Cerebellar nuclear complex (tissue), 1 donor: ENCODE data around the gene APOB.
"Not testable (repeated sequence)": the region's sequence is repeated elsewhere in the genome, so short reads cannot be mapped to it uniquely, and the experiment has no call there.

Experiments used
- DNase-seq, 2 experiments: peaks; one replicate each; lab custom pipeline; 2025; lab: John Stamatoyannopoulos, UW

The APOB gene

DNA sequence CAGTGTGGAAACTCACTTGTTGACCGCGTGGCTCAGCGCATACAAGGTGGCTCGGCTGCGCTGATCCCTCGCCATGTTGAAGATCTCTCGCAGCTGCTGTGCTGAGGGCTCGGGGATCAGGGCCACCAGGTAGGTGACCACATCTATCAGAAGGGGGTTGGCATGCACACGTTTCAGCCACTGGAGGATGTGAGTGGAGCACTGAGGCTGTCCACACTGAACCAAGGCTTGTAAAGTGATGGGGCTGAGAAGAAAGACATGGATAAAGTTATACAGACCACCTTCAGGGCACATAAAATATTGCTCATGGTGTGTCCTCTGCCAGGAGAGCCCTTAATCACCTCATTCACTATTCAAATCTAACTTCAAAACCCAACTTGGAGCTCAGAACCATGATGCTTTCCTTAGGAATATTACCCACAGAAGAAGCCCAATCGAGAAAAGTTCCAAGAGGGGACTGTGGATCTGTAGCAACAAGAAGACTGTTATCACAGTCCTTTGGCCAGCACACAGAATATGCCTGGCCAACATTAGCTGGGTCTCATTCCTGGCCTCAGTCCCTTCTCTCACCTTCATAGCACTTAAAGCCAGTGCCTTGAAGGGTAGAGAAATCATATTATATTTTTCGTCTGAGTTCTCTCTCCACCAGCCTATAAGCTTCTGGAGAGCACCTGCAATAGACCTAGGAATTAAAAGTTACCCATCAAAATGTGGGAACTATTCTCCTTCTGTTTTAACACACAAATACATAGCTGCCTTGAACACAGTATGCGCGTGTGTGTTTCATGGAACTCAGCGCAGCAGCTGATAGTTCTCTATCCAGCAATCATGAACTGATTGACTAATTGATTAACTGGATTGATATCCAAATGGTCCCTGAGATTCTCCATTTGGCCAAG lies 11.3 kb downstream of the APOB start:
- DNase-seq = no peak

DNA sequence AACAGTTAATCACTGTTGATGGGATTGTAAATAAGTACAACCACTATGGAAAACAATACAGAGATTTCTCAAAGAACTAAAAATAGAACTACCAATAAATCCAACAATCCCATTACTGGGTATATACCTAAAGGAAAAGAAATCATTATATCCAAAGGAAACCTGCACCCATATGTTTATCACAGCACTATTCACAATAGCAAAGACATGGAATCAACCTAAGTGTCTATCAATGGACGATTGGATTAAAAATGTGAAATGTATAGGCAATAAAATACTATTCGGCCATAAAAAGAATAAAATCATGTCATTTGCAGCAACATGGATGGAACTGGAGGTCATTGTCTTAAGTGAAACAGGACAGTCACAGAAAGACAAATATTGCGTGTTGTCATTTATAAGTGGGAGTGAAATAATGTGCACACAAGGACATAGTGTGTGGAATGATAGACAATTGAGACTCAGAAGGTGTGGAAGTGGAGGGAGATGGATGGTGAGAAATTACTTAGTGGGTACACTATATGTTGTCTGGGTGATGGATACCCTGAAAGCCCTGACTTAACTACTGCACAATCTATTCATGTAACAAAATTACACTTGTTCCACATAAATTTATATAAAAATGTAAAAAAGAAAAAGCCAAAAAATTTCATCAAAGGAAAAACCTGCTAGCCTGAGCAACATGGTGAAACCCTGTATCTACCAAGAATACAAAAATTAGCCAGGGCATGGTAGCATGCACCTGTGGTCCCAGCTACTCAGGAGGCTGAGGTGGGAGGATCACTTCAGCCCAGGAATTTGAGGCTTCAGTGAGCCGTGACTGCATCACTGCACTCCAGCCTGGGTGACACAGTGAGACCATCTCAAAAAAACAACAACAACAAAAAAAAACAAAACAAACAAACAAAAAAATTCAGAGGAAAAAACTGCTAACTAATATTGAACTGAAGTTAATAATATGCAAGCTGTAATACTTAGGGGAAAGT lies 12.6 kb downstream of the APOB start:
- DNase-seq = no peak

DNA sequence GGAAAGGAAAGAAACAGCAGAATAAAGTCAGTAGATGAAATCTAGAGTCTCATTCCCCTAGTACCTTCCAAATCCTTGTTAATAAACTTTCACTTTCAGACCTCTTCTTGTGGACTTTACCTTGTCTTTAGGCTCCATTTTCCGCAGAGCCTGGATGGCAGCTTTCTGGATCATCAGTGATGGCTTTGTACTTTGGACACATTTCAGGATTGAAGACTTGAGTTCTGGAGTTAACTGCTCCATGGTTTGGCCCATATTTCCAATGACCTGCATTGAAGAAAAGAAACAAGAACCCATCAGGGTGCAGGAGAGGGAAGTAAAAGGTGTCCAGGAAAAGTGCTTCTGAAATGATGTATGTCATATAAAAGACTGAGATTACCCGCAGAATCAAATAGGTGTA lies 14.4 kb downstream of the APOB start:
- DNase-seq = no peak

DNA sequence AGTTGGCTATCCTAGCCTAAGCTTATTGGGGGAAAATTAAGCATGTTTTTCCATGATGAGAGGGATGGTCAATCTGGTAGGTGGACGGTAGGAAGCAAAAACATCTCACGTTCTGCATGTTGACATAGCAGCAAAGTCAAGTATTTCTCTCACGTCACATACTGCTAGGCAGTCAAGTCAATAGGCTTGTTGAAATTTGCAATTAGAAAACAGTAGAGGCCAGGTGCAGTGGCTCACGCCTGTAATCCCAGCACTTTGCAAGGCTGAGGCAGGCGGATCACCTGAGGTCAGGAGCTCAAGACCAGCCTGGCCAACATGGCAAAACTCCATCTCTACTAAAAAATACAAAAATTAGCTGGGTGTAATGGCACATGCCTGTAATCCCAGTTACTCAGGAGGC lies 14.9 kb downstream of the APOB start:
- not testable (repeated sequence) for DNase-seq

DNA sequence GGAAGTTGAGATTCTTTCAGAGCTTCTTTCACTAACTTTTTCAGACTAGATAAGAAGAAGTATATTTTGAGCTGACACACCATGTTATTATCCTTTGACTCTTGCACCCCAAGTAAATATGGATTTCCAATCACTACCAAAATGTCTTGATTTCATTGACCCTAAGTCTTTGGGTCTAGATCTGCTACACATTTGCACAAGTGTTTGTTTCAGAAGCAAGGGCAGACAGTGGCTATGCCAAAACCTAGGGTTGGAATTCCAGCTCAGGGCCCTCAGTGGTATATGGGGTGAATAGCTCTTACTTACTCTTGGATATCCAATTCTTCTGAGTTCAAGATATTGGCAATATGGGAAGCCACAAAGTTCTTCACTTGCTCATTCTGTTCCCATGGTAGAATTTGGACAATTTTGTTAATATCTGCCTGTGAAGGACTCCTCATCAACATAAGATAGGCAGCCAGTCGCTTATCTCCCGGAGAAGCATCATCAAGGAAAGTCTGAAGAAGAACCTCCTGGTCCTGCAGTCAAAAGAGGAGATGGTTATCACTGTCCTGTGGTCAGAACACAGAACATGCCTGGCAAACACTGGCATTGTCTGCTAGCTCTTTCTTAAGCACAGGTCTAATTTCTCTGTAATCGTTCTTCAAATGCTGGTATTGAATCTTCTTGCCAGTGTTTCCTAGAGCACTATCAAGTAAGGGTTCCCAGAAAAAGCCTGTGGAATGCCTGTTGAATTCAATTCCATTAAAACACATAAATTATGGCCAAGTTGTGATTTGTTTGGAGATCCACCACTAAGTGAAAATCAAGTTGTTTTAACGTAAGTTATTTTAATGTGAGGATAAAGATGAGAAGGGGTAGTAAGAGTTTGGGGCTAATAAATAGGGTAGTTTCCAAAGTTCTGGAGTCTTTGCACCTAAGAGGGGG lies 15.6 kb downstream of the APOB start:
- no peak for DNase-seq

DNA sequence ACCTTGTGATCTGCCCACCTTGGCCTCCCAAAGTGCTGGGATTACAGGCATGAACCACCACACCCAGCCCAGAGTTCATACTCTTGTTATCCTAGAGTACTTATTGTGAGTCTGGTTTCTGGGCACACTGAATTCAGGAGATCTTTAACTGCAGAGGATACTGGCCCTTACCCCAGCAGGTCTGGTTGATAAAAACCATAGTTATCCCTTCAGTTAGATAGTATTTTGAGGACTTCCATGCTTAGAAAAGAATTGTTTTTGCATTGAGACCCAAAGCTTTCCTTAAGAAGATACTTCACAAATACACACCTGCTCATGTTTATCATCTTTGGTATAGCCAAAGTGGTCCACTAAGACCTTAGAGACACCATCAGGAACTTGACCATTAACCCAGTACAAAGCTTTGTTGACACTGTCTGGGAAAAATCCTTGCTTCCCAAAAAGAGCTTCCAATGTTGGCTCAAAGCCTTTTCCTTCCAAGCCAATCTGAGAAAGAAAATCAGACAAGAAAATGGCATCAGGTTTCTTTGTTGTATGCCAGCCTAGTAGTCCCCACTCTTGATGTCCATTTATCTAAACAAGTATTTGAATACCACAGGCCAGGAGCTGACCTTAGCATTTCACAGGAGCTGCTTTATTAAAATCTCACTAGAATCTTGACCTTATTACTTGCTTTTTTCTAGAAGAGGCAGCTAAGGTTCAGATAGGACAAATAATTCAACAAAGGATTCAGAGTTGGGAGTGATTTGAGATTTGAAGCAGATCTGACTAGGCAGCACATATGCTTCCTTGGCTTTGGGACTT lies 17.2 kb downstream of the APOB start:
- no peak for DNase-seq

DNA sequence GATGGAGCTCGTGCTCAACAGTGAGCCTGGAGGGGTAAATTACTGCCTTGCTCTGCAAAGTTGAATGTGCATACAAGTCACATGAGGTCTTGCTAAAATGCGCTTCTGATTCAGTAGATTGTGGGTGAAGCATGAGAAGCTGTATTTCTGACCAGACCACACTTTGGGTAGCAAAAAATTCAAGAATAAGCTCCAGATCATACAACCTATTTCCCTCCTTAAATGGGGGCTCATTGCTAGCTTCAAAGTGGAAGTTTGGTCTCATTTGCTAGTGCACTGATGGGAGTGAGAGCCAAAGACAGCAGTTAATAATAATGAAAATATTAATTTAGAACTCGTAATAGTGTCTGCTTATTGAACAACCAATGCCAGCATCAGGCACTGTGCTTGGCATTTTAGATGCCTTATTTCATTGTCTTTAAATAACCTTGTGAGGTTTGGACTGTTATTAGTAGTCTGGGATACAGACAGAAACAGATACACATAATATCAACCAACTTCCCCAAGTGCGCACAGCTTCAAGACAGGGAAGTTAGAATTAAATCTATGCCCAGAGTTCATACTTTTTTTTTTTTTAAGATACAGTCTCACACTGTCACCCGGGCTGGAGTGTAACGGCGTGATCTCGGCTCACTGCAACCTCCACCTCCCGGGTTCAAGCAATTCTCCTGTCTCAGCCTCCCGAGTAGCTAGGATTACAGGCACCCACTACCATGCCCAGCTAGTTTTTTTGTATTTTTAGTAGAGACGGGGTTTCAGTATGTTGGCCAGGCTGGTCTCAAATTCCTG lies 18.0 kb downstream of the APOB start:
- no peak for DNase-seq

DNA sequence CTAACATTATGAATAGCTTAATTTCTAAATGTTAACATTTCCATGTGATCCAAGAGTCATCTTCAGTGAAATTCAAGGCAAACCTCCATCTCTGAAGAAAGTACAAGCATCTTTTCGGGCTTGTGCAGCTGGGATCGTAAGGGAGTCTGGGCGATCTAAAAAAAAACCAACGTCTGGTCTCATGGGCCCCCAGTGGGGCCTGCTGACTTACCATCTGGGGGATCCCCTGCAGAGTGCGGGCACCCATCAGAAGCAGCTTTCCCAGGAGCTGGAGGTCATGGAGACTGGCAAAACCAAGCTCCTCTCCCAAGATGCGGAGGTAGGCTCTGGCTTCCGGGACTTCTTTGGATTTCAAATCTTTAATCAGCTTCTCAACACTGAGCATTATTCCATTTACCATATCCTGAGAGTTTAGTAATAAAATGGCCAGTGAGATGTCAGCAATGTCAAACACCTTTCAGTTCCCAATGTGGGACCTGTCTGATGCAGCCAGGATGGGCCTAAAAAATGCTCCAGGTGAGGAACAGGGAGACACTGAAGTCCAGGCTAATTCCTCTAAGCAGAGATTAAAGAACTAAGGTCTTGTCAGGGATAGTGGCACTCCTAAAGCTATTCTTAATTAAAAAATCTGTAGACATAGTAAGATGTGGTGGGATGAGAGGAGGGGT lies 19.0 kb downstream of the APOB start:
- no peak for DNase-seq

DNA sequence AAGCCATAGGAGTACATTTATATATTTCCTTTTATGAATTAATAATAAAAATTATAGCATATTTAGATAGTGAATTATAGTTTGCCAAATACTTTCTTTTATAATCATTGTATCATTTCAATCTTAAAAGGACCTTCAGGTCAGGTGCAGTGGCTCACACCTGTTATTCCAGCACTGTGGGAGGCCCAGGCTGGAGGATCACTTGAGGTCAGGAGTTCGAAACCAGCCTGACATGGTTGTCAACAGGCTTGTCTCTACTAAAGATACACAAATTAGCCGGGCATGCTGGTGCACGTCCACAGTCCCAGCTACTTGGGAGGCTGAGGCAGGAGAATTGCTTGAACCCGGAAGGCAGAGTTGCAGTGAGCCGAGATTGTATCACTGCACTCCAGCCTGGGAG lies 19.7 kb downstream of the APOB start:
- no peak for DNase-seq

DNA sequence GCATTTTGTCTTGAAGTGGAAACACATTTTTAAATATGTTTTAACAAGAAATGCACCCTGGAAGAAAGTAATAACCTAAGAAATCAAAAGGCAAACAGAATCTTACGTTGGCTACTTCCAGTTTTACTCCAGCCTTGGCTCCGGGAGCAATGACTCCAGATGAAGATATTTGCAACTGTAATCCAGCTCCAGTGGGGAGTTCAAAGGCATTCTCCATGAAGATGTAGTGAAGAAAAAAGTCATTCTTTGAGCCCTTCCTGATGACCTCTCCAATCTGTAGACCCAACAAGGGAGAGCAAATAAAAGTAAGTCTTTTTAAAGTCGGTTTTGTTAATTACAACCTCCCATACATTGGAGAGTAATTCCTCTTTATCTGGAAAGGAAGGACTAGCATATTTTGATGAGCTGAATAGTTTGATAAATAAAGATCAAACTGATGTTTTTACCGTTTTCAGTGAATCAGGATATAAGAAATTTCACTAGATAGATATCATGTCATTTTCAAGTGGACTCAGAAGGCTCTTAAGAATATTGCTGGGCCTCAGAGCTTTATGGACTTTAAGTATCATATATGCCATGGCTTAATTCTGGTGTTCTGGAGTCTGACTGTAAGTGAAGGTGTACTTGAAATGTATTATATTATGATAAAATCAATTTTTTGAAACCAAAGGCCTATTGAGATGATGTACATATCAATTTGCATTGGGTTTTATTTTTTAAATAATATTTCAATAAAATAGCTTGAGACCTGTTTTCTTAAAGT lies 20.3 kb downstream of the APOB start:
- DNase-seq = no peak

DNA sequence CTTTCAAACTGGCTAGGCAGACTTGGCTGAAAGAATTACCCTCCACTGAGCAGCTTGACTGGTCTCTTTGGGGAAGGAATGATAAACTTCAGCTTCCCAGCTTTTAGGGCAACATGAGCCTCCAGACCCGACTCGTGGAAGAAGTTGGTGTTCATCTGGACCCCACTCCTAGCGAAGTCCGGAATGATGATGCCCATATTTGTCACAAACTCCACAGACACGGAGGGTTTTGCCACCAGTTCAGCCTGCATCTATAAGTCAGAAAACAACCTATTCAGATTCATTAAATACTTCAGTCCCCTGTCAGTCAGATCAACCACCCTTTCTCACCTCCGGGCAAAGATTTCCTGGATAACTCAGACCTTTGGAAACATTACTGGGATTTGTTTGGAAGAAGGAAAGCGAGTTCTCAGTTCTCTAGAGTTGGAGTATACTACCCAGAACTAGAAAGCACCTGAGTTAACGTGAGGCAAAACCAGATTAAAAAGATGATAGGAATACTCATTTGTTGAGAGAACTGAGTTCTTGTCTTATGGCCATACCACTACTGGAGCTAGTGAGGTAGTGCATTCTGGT lies 21.0 kb downstream of the APOB start:
- DNase-seq = no peak

DNA sequence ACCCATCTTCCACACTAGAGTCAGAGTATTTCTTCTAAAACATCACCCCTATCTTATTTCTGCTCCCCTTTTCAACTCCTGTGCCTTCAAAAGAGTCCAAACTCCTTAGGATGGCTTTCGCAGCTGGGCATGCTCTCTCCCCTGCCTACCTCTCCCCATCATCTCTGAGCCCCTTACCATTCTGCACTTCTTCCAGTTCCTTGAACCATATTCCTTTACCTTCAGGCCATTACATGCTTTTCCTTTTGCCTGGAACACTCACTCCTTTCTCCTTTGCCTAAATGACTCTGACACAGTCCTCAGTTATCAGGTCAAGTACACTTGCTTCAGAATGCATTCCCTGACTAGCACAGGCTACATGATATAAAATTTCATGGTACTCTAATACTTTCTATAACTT lies 22.4 kb downstream of the APOB start:
- DNase-seq = no peak

DNA sequence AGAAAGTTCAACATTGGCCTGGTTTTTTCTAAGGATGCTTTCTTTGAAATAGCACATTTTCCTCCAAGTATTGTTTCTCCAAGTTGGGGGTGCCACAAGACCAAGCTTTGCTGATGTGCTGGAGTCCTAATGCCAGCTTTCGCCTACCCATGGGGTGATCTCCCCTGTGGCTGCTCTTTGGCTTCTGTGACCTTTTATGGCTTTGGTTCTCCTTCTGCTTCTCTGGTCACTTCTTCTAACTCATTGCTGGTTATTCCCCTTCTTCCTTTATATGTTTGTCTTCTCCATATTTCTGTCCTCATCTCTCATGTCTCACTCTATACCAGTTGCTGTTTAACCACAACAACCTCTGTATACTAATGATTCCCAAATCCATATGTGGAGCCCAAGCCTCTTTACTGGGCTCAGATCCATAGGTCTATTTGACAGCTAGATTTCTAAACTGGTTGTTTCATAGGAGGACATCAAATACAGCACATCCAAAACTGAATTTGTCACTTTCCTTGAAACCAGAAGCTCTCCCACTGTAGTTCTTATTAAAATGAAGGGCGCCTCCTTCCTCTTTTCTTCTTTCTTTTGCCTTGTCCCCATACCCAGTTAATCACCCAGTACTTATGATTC lies 23.1 kb downstream of the APOB start:
- DNase-seq = no peak

DNA sequence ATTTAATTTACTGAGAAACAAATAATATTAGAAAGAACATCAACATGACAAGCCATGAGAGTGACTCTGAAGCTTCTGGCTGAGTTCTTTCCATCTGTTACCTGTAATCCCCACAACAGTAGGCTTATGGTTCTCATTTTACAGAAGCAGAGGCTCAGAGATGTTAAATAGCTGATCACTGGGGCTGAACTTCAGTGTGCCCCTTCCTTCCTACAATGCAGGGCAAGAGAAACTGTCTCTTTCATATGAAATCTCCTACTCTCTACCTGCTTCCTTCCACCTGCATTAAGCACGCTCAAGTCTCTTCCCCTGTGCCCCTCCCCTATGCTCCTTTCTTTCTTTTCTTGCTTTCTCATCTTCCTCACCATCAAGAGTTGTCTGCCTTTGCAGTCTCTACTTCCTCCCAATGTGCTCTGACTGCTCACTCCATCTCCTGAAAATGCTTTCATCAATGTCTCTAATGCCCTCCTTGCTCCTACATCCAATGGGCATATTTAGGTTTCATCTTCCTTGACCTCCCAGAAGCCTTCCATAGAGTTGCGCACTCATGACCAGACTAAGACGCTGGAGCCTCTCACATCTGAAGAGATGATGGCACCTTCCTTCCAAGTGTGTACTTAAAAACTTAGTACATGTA lies 23.7 kb downstream of the APOB start:
- DNase-seq = no peak

DNA sequence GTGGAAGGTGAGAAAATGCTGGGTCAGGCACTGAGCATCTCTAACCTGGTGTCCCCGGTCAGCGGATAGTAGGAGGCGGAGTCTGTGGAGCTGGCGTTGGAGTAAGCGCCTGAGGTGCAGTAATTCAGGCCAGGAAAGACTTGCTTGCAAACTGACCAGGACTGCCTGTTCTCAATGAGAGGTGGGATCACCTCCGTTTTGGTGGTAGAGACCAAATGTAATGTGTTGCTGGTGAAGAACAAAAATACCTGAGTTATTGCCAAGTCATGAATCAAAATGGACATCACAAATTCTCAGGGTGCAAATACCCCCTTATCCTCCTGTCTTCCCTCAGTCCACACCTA lies 24.2 kb downstream of the APOB start:
- DNase-seq = no peak

DNA sequence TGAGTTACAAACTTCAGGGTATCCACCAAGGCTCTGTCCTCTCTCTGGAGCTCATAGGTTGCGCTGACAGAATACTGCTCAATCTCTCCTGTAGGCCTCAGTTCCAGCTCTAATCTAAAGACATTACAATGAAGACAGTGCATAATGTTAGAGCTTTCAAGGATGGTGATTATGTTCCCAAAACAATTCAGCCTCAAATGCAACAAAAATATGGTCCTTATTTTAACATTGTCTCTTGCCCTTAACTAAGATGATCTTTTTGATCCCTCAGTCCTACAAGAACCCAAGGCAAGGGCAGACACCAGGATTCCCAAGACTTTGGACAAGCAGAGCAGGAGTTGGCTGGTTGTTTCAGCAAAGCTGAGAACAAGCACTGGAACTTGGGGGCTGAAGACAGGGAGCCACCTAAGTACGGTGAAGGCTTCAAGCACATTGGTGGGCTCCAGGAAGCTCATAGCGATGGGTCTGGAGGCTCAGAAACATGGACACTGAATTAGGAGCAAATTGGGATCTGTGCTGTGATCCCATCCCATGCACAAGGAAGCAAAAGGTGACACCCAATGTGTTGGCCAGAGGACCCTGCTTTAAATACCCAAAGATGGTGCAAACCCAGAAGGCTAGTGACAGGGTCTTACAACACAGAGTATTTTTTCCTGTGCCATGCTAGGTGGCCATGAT lies 24.7 kb downstream of the APOB start:
- no peak for DNase-seq

DNA sequence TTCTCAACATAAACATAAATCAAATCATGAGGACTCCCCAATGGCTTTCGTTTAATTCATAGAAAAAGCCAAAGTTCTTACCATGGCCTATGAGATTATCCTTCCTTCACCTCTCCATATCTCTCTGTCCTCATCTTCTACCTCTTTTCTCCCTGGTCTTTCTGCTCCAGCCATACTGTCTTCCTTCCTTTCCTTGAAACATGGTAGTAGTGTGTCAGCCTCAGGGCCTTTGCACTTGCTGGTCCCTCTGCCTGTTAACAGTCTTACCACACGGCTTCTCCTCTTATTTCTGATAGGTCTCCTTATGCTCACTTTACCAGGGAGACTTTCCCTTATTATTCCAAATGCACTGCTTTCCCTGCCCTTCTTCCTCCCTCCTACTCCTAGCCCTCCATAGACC lies 25.6 kb downstream of the APOB start:
- no peak for DNase-seq
